NOMO-1 treated with dmso at 0.1 percent for 144 hours (cell line): ENCODE results near the gene E2F2.
"Not testable (repeated sequence)": the region's sequence is repeated elsewhere in the genome, so short reads cannot be mapped to it uniquely, and the experiment has no call there.

Experiments
- DNase-seq: peaks from one replicate; lab custom pipeline; 2025; ENCODE audit not compliant: unreplicated experiment; lab: John Stamatoyannopoulos, UW

E2F2 gene

DNA sequence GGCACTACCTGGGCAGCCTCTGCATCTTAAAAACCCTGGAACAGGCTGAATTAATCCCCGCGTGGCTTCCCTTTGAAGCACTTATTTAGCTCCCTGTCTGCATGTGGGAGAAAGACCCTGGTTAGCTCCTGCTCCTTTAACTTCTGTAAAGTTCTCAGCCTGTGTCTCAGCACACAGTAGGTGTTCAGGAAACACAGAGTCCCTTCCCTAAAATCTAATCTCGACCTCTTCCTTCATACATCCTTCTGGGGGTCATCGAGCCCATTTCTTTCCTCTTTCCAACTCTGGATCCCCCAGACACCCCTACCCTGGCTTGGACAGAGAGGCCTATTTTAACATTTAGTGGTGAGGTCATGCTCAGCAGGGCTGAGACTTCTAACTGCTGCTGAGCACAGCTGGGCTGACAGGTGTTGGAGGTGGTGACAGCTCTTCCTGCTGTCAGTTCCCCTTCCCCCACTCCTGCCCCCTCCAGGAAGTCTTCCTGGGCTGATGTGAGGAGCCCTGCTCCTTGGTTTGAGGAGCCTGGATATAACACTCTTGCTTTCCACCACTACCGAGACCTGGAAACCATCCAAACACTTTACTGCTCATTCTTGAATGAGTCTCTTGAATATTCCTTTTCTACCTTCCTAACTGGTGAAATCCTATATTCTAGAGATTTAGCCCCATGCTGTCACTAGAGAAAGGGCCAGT, 5.3 kb downstream of the E2F2 start:
- no peak for DNase-seq

DNA sequence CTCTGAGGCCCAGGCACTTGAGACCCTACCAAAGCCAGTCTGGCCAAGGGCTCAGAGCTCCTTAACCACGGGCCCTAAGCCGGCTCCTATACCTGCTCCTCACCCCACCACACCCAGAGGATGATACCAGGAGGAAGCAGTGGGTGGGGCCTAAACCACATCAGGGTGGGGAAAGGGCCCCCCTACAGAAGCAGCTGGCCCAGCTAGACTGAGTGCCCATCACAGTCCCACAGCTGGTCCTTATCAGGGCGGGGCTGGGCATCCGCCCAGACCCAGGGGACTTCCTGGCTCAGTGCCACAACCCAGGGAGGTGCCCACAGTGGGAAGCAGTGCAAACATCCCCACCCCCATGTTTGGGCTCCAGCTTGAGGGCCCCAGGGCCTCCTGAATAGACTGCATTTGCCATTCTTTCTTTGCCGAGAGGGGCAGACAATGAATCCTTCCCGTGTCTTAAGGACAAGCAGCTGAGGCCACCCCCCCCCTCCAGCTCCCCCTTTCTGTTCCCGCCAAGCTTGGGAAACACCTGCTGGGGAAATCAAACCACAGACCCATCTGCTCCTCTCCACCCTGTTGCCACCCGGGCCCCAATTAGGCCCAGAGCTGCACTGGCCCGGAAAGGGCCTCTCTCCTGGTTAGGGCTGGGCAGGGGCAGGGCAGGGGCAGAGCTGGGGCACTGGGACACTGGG, 6.2 kb downstream of the E2F2 start:
- DNase-seq, result no peak

DNA sequence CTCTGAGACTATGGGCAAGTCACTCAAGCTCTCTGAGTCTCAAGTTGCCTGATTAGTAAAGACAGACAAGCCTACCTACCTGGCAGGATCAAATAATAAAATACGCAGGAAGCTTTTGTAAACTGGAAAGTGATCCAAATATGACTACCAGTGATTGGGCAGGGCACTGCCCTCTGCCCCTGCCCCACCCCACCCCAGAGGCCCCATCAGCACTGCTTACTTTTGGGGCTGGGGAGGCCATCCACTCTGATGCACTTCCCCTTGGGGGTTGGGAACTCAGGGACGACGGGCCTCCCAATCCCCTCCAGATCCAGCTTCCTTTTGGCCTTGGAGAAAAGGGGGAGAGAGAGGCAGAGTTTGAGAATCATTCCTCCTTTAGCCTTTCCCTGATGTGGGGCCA, 6.9 kb downstream of the E2F2 start:
- DNase-seq, result no peak

DNA sequence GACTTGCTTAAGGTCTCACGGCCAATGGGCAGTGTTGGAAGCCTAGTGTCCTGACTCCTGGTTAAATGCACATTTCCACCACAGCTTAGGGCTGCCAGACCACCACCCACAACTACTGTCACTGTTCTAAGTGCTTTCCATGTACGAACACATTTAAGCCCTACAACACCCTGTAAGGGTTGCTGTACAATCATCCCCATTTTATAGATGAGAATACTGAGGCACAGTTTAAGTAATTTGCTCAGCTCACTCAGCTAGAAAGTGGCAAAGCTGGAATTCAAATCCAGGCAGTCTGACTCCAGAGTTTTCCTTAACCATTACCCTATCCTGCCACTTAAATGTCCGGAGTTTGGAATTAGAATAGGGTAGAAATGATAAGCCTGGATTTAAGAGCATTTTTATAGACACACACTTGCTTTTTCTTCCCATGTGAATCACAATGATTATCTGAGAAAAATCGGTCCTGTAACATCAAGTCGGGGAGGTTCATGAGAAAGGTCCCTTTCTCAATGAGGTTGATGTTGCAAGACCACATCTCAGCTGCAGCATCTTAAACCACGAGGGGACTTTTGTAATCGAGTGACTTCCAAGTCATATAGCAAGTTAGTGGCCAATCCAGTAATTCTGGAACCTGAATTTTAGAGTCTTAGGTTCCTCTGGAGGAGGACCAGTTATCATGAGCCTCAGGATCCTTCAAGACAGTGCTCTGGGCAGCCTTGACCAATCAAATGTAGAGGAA, 8.6 kb downstream of the E2F2 start:
- peak; percentile 8 for DNase-seq

GRCh38 chr1:23521588-23521987, 9.4 kb downstream of the E2F2 start:
- no peak for DNase-seq

- DNase-seq, result no peak
Measured at GRCh38 chr1:23517581-23517980, 13.5 kb downstream of the E2F2 start.

- no peak for DNase-seq
Measured at GRCh38 chr1:23515905-23516304, 15.1 kb downstream of the E2F2 start.

GRCh38 chr1:23514111-23514679, 16.8 kb downstream of the E2F2 start:
- DNase-seq, result no peak

- DNase-seq, result no peak
Measured at GRCh38 chr1:23509896-23510295, 21.1 kb downstream of the E2F2 start.

DNA sequence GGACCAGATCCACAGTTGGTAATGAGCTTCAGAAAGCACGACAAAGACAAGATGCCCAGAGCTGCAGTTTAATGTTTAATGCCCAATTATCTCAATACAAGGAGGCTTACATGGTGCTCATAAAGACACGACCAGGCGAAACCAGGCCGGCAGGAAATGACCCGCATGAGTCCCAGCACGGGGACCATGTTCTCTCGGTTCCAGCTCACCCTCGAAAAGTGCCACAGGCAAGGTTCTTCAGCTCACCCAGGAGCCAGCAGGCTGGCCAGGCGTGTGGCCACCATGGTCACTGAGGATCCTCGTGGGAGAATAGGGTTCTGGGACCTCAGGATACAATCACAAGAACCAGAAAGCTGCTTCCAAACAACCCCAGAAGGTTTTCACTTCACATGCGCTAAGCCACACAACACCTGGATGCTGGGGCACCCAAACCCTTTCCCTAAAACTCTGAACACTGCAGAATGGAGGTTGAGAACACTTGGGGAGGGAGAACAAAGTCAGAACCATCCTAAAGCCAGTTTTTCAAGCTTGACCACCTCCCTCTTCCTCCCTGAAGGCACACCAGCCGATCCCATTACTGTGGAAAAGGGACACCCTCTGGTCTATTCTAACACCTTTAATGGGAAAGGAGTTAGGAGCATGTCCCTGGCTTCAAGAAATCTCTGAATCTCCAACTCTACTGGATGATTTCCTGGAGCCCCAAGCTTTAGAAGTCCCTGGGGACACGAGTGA, 24.5 kb downstream of the E2F2 start:
- no peak for DNase-seq

- DNase-seq, result no peak
Measured at GRCh38 chr1:23505851-23506250, 25.2 kb downstream of the E2F2 start.

DNA sequence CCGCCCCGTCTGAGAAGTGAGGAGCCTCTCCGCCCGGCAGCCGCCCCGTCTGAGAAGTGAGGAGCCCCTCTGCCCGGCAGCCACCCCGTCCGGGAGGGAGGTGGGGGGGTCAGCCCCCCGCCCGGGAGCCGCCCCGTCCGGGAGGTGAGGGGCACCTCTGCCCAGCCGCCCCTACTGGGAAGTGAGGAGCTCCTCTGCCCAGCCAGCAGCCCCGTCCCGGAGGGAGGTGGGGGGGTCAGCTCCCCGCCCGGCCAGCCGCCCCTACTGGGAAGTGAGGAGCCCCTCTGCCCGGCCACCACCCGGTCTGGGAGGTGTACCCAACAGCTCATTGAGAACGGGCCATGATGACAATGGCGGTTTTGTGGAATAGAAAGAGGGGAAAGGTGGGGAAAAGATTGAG, 26.9 kb downstream of the E2F2 start:
- DNase-seq, result not testable (repeated sequence)

- no peak for DNase-seq
Measured at GRCh38 chr1:23502951-23503350, 28.1 kb downstream of the E2F2 start.

GRCh38 chr1:23500466-23500865, 30.6 kb downstream of the E2F2 start:
- DNase-seq, result no peak

DNA sequence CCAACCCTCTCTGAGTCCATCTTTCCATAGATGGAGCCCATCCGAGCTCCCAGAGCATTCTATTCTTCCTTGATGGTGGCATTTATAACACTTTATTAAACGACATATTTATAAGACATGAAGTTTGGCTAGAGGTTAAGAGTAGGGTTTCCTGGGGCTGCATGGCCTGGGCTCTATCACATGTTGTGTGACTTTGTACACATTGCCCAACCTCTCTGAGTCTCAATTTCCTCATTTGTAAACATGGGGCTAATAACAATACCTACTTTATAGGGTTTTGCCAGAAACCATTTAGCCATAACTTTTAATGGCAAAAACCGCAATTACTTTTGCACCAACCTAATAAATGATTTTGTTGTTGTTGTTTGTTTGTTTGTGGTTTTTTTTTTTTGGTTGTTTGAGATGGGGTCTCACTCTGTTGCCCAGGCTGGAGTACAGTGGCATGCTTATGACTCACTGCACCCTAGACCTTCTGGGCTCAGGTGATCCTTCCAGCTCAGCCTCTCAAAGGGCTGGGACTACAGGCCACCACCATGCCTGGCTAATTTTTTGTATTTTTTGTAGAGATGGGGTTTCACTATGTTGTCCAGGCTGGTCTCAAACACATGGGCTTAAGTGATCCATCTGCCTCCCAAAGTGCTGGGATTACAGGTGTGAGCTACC, 33.1 kb downstream of the E2F2 start:
- DNase-seq, result no peak

DNA sequence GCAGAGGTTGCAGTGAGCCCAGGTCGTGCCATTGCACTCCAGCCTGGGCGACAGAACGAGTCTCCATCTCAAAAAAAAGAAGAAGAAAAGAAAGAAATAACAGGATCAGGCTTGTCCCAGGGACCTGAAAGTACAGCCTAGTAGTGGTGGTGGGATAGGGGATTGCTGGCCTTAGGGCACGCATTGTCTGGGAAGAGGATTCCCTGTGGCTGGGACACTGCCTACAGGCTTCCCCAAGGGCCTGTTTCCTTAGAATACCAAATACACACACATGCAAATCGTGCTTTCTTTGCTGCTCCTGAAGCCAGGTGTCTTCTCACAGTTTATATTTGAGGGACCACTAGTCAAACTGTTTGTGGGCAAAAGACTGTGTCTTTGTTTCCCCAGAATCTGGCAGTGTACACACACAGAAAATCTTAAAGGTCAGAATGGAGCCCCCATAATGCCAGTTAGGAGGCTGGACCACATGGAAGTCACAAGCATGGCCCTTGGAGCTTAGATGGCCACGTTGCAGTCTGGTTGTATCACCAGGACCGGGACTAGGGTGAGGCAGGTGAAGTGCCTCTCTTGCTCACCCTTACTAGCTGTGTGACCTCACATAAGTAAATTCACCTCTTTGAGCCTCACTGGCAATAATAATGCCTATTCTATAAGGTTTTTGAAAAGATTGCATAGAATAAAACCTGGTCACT, 34.4 kb downstream of the E2F2 start:
- no peak for DNase-seq

- DNase-seq, result not testable (repeated sequence)
Measured at GRCh38 chr1:23494836-23495235, 36.2 kb downstream of the E2F2 start.

DNA sequence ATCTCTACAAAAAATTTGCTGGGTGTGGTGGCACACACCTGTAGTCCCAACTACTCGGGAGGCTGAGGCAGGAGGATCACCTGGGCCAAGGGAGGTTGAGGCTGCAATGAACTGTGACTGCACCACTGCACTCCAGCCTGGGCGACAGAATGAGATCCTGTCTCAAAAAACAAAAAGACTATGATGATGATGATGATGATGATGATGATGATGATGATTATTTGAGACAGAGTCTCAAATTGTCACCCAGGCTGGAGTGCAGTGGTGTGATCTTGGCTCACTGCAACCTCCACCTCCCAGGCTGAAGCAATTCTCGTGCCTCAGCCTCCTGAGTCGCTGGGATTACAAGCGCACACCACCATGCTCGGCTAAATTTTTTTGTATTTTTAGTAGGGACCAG, 38.3 kb downstream of the E2F2 start:
- not testable (repeated sequence) for DNase-seq

GRCh38 chr1:23492132-23492720, 38.8 kb downstream of the E2F2 start:
- DNase-seq, result no peak

GRCh38 chr1:23489842-23490241, 41.2 kb downstream of the E2F2 start:
- no peak for DNase-seq
